Muscle layer of duodenum (tissue), 2 donors: ENCODE data around the gene RUFY3.
A peak's percentile ranks its signal among the peaks of the same experiment; 100 is the strongest.
"Not testable (repeated sequence)": the region's sequence is repeated elsewhere in the genome, so short reads cannot be mapped to it uniquely, and the experiment has no call there.

ENCODE experiments used
- H3K27ac ChIP-seq: one replicate; pipeline ENCODE4 v1.7.0; 2013; ENCODE audit warnings: mild to moderate bottlenecking, low read length
- H3K27me3 ChIP-seq: one replicate; pipeline ENCODE4 v1.7.0; 2013; ENCODE audit warnings: low read depth, mild to moderate bottlenecking, control low read depth, low read length
- H3K36me3 ChIP-seq, 2 donors: one replicate each; pipeline ENCODE4 v1.7.0; 2013; ENCODE audit warnings: low read length in 2 of 2, control low read depth in 1 of 2, mild to moderate bottlenecking in 1 of 2; ENCODE audit not compliant: insufficient read depth in 2 of 2, control insufficient read depth in 1 of 2
- H3K4me1 ChIP-seq, 2 donors: one replicate each; pipeline ENCODE4 v1.7.0; 2013; ENCODE audit warnings: low read length in 2 of 2, mild to moderate bottlenecking in 2 of 2, control low read depth in 1 of 2, moderate library complexity in 1 of 2; ENCODE audit not compliant: insufficient read depth in 2 of 2, control insufficient read depth in 1 of 2
- H3K4me3 ChIP-seq, 2 donors: one replicate each; pipeline ENCODE4 v1.7.0; 2013; ENCODE audit warnings: low read length in 2 of 2, low read depth in 1 of 2, mild to moderate bottlenecking in 1 of 2
- H3K9me3 ChIP-seq, 2 donors: one replicate each; pipeline ENCODE4 v1.7.0; 2013; ENCODE audit warnings: low read length in 2 of 2, control low read depth in 1 of 2, mild to moderate bottlenecking in 1 of 2; ENCODE audit not compliant: control insufficient read depth in 1 of 2
- donor health status: healthy.

The RUFY3 gene

DNA sequence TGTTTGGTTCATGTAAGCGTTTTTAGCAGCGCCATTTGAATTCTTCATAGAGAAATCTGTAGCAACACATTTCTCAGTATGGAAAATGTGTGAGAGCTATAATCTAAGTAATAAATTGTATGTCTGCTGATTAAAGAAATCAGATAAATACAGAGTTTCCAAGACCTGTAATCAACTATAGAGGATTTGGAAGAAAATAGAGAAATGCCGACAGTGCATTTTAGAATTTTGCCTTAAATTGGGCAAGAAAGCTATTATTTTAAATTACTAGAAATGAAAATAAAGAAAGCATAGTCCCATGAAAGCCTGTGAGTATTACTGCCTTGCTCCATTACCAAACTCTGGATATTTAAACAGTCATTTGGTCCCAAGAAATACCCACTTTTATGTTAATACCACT is 2.7 kb downstream of the RUFY3 start:
- no peak overlapping the region for H3K4me3 ChIP-seq
- H3K9me3 ChIP-seq = no peaks in the 10 kb centered on the region
- no peaks in the 10 kb centered on the region for H3K36me3 ChIP-seq

DNA sequence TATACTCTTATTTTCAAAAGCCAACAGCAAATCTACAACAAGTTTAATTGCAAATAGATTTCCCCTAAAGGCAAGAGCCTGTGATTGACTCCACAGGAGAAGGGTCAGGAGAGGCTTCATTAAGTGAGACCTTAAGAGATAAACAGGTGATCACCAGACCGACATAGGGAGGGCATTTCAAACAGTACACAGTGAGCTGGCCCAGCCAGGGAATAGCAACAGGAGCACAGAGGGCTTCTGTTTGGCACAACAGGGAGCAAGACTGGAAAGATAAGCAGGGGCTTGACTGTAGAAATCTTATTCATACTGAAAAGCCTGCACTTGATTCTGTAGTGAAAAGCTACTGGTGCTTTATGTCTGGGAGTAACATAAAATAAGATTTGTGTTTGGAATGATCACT is 3.9 kb downstream of the RUFY3 start:
- H3K4me3 ChIP-seq = no peak overlapping the region

More for the DNA sequence above, 2.7 kb downstream of the RUFY3 start:
- Histone ChIP-seq H3K27me3 (no peaks in the 10 kb centered on the region), H3K4me1 (peaks cover 0 to 17% of the 10 kb centered on the region in 2 donors), H3K27ac (no peak overlapping the region)

DNA sequence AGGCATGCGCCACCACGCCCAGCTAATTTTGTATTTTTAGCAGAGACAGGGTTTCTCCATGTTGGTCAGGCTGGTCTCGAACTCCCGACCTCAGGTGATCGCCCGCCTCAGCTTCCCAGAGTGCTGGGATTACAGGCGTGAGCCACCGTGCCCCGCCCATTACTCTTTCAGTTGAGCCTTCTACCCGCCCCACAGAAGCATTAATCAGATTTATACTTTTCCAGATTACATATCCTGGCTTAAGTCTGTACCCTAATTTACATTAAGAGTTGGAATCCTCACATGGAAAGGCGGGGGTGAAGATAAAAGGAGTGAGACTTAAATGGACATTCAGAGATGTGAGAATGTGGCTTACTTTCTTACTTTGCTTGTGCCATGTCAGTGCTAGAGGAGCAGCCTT is 4.8 kb downstream of the RUFY3 start:
- not testable (repeated sequence) for H3K27me3 ChIP-seq, H3K36me3 ChIP-seq, H3K9me3 ChIP-seq, H3K27ac ChIP-seq, H3K4me3 ChIP-seq
- peaks cover 0 to 17% of the 10 kb centered on the region in 2 donors for H3K4me1 ChIP-seq

More for the DNA sequence above, 3.9 kb downstream of the RUFY3 start:
- peaks cover 0 to 17% of the 10 kb centered on the region in 2 donors for H3K4me1 ChIP-seq
- H3K27me3 ChIP-seq = no peaks in the 10 kb centered on the region
- no peaks in the 10 kb centered on the region for H3K36me3 ChIP-seq
- H3K9me3 ChIP-seq = no peaks in the 10 kb centered on the region
- H3K27ac ChIP-seq = no peak overlapping the region

DNA sequence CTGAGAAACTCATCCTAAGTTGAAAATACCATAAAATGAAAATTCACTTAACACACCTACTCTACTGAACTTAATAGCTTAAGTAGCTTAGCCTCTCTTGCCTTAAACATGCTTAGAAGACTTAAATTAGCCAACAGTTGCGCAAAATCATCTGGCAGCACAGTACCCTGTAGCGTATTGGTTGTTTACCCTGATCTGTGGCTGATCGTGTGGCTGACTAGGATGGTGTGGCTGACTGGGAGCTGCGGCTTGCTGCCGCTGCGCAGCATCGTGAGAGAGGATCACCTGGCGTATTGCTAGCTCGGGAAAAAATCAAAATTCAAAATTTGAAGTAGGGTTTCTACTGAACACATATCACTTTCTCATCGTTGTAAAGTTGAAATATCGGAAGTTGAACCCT is 6.3 kb downstream of the RUFY3 start:
- no peaks in the 10 kb centered on the region for H3K9me3 ChIP-seq

DNA sequence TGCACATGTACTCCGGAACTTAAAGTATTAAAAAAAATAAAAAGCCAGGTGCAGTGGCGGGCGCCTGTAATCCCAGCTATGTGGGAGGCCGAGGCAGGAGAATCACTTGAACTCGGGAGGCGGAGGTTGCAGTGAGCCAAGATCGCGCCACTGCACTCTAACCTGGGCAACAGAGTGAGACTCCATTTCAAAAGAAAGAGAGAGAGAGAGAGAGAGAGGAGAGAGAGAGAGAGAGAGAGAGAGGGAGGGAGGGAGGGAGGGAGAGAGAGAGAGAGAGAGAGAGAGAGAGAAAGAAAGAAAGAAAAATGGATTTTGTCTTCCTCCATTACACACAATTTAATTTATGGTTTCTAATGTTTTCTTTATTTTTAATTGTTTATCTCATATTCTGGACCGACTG is 11.1 kb downstream of the RUFY3 start:
- not testable (repeated sequence) for H3K27me3 ChIP-seq, H3K36me3 ChIP-seq, H3K4me3 ChIP-seq, H3K4me1 ChIP-seq, H3K9me3 ChIP-seq, H3K27ac ChIP-seq

More for the DNA sequence above, 6.3 kb downstream of the RUFY3 start:
- Histone ChIP-seq H3K4me1 (peaks cover 0 to 17% of the 10 kb centered on the region in 2 donors), H3K27me3 (no peaks in the 10 kb centered on the region), H3K4me3 (no peak overlapping the region), H3K36me3 (no peaks in the 10 kb centered on the region), H3K27ac (no peak overlapping the region)

DNA sequence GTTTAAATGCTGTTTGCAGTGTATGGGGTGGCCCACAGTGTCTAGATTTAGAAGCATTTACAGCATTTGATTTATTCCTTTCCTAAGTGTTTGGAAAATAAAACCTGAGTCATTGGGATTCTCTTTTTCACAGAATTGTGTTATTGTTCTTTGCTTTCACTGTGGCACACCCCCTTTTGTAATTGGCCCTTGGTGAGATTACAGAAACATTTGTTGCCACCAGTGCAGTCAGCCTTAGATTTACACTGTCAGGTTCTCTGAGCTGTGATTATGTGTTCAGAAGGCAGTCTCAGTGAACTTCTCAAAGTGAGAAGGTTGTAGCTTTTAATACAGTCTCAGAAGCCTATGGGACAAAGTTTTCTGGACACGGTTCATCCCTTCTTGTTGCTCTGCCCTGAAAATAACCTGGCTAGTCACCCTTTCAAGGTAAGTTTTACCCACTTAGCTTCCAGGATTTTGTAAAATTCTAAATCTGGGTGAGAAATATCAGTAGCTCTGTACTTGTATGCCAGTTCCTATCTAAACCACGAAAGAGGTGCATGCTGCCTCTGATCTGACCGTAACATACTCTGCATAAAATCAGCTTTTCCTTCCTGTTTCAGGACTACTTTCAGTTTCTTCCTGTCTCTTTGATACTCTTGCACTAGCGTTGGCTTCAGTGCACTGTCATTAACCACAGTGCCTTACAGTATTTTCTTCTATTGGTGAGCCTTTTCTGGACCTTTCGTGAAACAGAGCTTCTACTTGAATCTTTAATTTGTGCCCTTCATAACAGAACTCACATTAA is 12.6 kb downstream of the RUFY3 start:
- peak overlapping the region; percentile 31 to 66 for H3K4me3 ChIP-seq
- peaks cover 3 to 4% of the 10 kb centered on the region in 2 donors for H3K4me1 ChIP-seq
- H3K9me3 ChIP-seq = no peaks in the 10 kb centered on the region
- H3K36me3 ChIP-seq = no peaks in the 10 kb centered on the region
- H3K27ac ChIP-seq = peak overlapping the region; percentile 64
- no peaks in the 10 kb centered on the region for H3K27me3 ChIP-seq

DNA sequence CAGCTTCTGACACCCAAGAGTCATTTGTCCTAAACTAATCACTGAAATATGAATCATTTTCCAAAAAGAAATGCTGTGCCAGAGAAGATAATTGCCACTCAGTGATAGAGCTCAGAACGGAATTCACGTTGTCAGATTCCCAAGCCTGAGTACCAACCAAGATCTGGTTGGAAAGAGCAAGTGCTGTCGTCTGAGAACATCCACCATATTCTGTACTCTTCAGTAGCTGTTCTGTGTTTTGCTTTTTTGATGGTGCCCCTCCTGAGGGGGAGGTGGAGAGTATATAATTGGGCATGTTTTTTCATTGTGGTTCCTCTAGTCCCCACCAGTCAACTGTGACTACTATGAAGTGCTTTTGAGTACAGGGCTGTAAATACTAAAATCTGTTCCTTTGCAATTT is 13.2 kb downstream of the RUFY3 start:
- Histone ChIP-seq H3K36me3 (no peaks in the 10 kb centered on the region), H3K27ac (peak overlapping the region; percentile 64), H3K9me3 (no peaks in the 10 kb centered on the region), H3K4me1 (peaks cover 3 to 4% of the 10 kb centered on the region in 2 donors), H3K4me3 (peak overlapping the region; percentile 31 to 66), H3K27me3 (no peaks in the 10 kb centered on the region)

DNA sequence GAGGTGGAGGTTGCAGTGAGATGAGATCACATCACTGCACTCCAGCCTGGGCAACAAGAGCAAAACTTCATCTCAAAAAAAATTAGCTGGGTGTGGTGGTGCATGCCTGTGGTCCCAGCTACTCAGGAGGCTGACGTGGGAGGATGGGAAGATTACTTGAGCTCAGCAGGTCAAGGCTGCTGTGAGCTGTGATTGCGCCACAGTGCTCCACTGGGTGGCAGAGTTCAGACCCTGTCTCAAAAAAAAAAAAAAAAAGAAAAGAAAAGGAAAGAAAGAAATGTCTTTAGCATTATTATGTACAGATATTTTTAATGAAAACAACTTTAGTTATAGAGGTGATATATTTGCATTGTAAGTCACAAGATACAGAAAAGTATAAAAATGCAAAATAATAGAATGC is 14.2 kb downstream of the RUFY3 start:
- H3K27me3 ChIP-seq, H3K4me3 ChIP-seq, H3K36me3 ChIP-seq, H3K27ac ChIP-seq, H3K9me3 ChIP-seq: not testable (repeated sequence)
- peaks cover 3 to 12% of the 10 kb centered on the region in 2 donors for H3K4me1 ChIP-seq

DNA sequence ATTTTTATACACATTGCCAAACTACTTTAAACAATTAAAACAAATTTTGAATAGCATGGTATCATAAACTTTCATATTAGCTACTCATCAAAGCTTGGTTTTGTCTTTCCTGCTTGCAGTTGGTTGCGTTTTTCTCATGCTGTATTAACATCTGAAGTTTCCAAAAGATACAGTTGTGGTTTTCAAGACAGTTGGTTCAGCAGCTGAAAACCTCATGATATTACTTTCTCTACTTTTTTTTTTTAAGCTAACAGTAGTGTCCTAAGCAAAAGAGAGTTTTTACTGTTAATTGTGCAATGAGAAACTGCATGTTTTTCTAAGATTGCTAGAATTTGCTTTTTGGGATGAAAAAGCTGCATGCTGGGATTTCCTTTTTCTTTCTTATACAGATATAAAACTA is 15.2 kb downstream of the RUFY3 start:
- no peaks in the 10 kb centered on the region for H3K9me3 ChIP-seq

DNA sequence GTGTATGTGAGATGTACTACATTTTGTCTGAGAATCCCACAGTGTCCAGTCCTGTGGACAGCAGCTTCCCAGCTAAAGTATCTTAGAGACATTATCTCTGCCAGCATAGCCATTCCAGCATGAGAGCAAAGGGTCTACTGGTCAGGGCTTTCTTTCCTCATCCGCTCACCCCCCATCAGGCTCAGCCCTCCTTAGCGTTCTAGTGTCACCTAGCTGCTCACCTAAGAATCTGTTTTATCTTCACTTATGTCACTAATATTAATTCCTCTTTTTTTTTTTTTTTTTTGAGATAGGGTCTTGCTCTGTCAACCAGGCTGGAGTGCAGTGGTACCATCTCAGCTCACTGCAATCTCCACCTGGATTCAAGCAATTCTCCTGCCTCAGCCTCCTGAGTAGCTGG is 15.6 kb downstream of the RUFY3 start:
- Histone ChIP-seq H3K27me3 (no peaks in the 10 kb centered on the region), H3K27ac (no peak overlapping the region), H3K36me3 (no peaks in the 10 kb centered on the region), H3K4me3 (no peak overlapping the region), H3K9me3 (no peaks in the 10 kb centered on the region), H3K4me1 (peaks cover 3 to 18% of the 10 kb centered on the region in 2 donors)

More for the DNA sequence above, 15.2 kb downstream of the RUFY3 start:
- no peak overlapping the region for H3K27ac ChIP-seq
- H3K36me3 ChIP-seq = no peaks in the 10 kb centered on the region
- no peak overlapping the region for H3K4me3 ChIP-seq
- H3K27me3 ChIP-seq = no peaks in the 10 kb centered on the region
- H3K4me1 ChIP-seq = peaks cover 3 to 18% of the 10 kb centered on the region in 2 donors

DNA sequence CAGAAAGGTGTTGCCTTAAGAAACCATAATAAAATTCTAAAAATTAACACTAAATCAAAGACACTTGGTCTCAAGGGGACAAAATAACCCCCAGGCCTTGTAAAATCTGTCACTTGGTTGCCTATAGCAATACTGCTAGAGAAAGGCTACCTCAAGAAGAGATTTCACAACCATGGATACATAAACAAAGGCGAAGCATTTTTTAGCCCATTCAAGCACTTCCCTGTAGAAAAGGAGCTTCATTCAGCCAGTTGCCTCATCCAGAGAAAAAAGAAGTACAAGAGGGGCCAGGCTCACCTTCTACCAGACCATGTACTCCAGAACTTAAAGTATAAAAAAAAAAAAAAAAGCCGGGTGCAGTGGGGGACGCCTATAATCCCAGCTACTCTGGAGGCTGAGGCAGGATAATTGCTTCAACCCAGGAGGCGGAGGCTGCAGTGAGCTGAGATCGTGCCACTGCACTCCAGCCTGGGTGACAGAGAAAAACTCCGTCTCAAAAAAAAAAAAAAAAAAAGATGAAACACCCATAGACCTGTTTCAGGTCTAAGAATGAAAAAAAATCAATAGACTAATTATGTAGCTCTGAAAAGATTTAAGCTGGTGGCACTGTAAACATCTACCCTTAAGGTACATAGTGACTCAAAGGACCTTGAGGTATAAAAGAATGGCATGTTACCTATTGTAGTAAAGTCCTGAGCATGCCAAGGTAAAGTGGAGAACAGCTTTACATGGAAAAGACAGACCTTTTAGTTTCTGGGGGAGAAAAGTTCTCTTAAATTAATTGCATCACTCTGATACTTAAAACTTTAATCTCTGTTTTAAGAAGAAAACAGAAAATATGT is 18.0 kb downstream of the RUFY3 start:
- Histone ChIP-seq H3K27me3 (no peaks in the 10 kb centered on the region), H3K36me3 (no peaks in the 10 kb centered on the region), H3K9me3 (no peaks in the 10 kb centered on the region), H3K4me3 (no peak overlapping the region), H3K27ac (no peak overlapping the region), H3K4me1 (peaks cover 0 to 14% of the 10 kb centered on the region in 2 donors)
